NCI-H1694 treated with DMSO at 0.1 percent for 48 hours (cell line): ENCODE data around the gene COG3.

Experiments
- DNase-seq: peaks from one replicate; lab custom pipeline; 2025; lab: John Stamatoyannopoulos, UW

The COG3 gene

GRCh38 chr13:45545686-45546409 lies 81.1 kb downstream of the COG3 start:
- DNase-seq: no peak

DNA sequence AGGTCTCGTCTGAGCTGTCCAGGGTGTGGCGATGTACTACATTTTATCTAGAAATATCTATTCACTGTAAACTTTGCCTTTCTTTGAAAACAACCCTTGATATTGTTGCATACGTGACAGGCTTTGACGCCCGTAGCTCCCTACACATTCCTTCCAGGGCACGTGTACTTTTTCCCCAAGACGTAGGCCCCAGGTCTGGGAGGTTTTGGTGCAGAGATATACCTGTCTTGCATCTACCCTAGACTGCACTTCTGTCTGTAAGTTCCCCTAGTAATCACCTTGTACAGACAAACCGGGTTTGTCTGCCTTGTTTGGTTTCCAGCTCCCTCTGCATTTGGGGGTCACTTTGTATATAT lies 81.6 kb downstream of the COG3 start:
- DNase-seq: no peak

DNA sequence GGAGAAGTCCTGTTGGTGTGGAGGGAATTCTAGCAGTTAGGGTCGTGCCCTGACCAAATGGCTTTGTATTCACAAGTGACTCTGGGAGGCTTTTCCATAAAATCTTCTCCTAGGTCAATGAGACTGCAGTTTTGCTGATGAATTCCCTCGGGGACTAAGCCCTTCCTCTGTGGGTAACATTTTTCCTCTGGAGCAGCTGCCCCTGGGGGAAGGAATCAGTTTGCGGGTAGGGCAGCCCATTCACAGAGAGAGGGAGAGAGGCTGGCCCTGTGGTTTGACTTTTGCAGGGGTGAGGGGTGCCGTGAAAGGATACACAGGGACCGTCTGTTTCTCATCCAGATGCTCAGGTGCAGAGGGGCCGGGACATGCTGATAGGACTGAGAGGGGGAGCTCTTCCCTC lies 83.5 kb downstream of the COG3 start:
- DNase-seq: no peak

DNA sequence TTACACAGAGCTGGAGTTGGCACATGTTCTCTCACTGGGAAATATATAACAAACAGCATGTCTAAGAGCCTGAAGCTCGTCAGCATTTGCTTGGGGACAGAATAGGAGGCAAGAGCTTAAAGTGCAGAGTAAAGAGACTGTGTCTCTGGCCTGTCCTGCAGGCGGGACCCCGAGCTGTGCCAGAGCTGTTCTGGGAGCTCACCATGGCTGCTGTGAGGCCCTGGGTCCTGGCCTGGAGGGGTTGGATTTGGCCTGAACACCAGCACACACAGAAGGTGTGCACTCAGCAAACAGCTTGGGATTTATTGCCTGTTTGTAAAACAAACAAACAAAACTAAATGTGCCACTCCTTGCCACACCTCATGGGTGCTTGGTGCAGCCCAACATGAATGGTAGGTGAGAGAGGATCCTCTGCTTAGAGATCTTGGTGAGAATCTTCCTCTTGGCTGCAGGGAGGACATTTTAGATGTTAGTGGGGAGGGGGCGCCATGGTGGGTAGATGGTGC lies 89.9 kb downstream of the COG3 start:
- no peak for DNase-seq

- DNase-seq: no peak
Measured at GRCh38 chr13:45564133-45564776, 99.5 kb downstream of the COG3 start.

GRCh38 chr13:45565331-45565730 lies 100.6 kb downstream of the COG3 start:
- DNase-seq: no peak

DNA sequence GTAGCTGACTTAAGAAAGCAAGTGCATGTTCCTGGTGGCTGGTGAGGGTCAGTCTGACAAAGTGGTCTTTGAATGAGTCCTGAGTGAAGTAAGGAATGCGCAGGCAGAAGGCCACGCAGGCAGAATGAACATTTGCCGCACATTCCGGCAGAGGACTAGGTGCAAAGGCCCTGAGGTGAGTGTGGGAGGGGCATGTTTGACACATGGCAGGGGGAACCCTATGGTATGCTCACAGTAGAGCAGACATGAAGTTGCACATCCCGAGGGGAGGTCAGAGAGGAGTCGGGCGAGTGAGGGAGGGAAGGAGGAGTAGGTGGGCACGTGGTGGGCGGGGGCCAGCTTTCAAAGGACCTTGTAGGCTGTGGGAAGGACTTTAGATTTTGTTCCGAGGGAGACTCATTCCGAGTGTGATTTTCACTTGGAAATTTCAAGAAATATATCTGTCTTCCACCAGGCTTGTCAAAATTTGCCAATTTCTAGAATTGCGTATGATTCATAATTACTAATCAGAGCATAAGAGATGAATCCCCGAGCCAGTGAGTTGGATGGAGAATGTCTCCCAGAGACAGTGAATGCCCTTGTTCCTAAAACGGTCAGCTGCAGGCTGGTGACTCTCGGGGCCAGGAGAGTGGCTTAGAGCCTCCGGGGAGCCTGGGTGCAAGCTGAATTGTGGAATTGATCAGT lies 110.5 kb downstream of the COG3 start:
- no peak for DNase-seq

- no peak for DNase-seq
Measured at GRCh38 chr13:45575830-45576180, 111.1 kb downstream of the COG3 start.

DNA sequence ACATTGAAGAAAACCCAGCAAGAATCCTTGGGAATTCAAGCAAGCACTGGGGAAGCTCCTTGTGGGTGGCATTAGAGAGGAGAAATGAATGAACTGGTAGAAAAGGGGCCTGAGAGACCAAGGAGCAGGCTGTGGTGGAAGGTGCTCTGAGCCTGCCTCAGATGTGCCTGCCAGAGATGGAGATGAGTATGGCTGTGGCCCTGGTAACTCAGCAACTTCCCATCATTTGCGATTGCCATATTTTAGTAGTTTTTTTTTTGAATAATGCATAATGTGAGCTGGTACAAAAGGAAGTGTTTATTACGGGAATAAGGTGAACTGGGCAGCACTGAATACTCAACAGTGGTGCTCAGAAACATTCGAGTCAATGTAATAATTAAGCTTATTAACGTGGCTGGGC lies 111.7 kb downstream of the COG3 start:
- no peak for DNase-seq

- DNase-seq: no peak
Measured at GRCh38 chr13:45582408-45583076, 117.8 kb downstream of the COG3 start.

- DNase-seq: no peak
Measured at GRCh38 chr13:45584816-45585215, 120.1 kb downstream of the COG3 start.
